C4-2B (cell line): ENCODE data around the gene NEMF.
"Not testable (repeated sequence)": the region's sequence is repeated elsewhere in the genome, so short reads cannot be mapped to it uniquely, and the experiment has no call there.

ENCODE experiments used
- ZFX ChIP-seq: fragments of 450-650 bp; IDR thresholded peaks from 2 replicates; pipeline ENCODE4 v1.6.1; 2017
- TF ChIP-seq, protein P1 (sequence below): fragments of 450-650 bp; conservative IDR thresholded peaks from 2 replicates; pipeline ENCODE4 v1.5.1; 2017; ENCODE audit warnings: mild to moderate bottlenecking

DNA sequence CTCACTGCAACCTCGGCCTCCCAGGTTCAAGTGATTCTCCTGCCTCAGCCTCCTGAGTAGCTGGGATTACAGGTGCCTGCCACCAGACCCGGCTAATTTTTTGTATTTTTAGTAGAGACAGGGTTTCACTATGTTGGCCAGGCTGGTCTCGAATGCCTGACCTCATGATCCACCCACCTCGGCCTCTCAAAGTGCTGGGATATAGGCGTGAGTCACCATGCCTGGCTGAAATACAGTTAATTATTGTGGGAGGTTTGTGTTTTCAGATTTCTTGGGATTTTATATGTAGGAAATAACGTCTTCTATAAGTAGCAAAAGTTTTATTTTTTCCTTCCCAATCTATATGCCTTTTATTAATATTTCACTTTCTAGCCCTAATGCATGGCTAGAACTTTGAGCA, 21.0 kb upstream of the NEMF start:
- TF ChIP-seq, protein P1, sequence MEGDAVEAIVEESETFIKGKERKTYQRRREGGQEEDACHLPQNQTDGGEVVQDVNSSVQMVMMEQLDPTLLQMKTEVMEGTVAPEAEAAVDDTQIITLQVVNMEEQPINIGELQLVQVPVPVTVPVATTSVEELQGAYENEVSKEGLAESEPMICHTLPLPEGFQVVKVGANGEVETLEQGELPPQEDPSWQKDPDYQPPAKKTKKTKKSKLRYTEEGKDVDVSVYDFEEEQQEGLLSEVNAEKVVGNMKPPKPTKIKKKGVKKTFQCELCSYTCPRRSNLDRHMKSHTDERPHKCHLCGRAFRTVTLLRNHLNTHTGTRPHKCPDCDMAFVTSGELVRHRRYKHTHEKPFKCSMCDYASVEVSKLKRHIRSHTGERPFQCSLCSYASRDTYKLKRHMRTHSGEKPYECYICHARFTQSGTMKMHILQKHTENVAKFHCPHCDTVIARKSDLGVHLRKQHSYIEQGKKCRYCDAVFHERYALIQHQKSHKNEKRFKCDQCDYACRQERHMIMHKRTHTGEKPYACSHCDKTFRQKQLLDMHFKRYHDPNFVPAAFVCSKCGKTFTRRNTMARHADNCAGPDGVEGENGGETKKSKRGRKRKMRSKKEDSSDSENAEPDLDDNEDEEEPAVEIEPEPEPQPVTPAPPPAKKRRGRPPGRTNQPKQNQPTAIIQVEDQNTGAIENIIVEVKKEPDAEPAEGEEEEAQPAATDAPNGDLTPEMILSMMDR, result not testable (repeated sequence)
- TF ChIP-seq ZFX, result not testable (repeated sequence)
